HepG2 (cell line): Measurements from ENCODE around the gene CSMD2. TPM values are rescaled to one million over a fixed set of nuclear protein-coding genes. Genes with fewer than 3 reads are reported as not detected.

ENCODE experiments used
- ATAC-seq: fragments of 200-7000 bp; cut with Tn5 transposase; 3 replicates; pipeline ENCODE4 v1.9.1; 2020; ENCODE audit warnings: mild to moderate bottlenecking, moderate library complexity
- BruUV-seq: library from RNA; stranded (reverse); fragments of 400-500 nt; replicated peaks from 2 replicates; lab custom pipeline; 2021; lab: Mats Ljungman, UMichigan
- CTCF ChIA-PET: fragments of 300-600 bp; formaldehyde crosslinking; extraction: SDS; loops from one replicate; lab custom pipeline; 2021; ENCODE audit warnings: low total read pairs, inconsistent platforms, low intra/inter-chr PET ratio; lab: Yijun Ruan, JAX
- POLR2A ChIA-PET: fragments of 350-600 bp; sonication (Branson Sonifier 250); formaldehyde crosslinking; loops from one replicate; lab custom pipeline; 2020; ENCODE audit warnings: antibody characterized with exemption, inconsistent platforms; lab: Yijun Ruan, JAX
- DNase-seq: peaks from one replicate; pipeline ENCODE4 v3.0.0-alpha.2; 2015; ENCODE audit warnings: low spot score
- FAIRE-seq: peaks from 3 replicates; lab custom pipeline; 2011; peaks lifted over from hg19 to GRCh38; lab: Jason Lieb, UNC
- H2AFZ ChIP-seq: one replicate; pipeline ENCODE4 v1.6.1; 2011; ENCODE audit warnings: low read length, inconsistent platforms
- H3K27ac ChIP-seq: fragments of 300-600 bp; 3 replicates; pipeline ENCODE4 v1.8.0; 2011; ENCODE audit warnings: mixed run types, mild to moderate bottlenecking, mixed read lengths, low read length, inconsistent platforms; ENCODE audit not compliant: insufficient read depth; ENCODE audit errors: extremely low read length
- H3K27me3 ChIP-seq, 2 experiments: fragments of 200-600 bp in 1 of 2; 2 replicates in 1 of 2; 3 replicates in 1 of 2; pipeline versions ENCODE4 v1.6.0 to v1.8.0; 2011; ENCODE audit warnings: low read length in 2 of 2, mild to moderate bottlenecking in 2 of 2, moderate library complexity in 2 of 2, inconsistent platforms in 1 of 2; ENCODE audit not compliant: insufficient read depth in 2 of 2, control insufficient read depth in 1 of 2
- H3K36me3 ChIP-seq, 2 experiments: fragments of 200-600 bp in 1 of 2; replicated peaks in 1 of 2; 2 replicates in 1 of 2; 3 replicates in 1 of 2; pipeline versions ENCODE4 v1.5.1 to v1.8.0; 2011; ENCODE audit warnings: low read length in 2 of 2, inconsistent platforms in 1 of 2; ENCODE audit not compliant: insufficient read depth in 2 of 2, control insufficient read depth in 1 of 2
- H3K4me1 ChIP-seq: 2 replicates; pipeline ENCODE4 v1.5.1; 2012; ENCODE audit warnings: low read length, inconsistent platforms; ENCODE audit not compliant: insufficient read depth
- H3K4me2 ChIP-seq: 2 replicates; pipeline ENCODE4 v1.6.0; 2011; ENCODE audit warnings: low read depth, low read length, inconsistent platforms
- H3K4me3 ChIP-seq, 3 experiments: fragments of 200-600 bp in 1 of 3; sonication (generic), shearing (Covaris generic) in 1 of 3; replicated peaks in 1 of 3; 2 replicates each; pipeline ENCODE4 v1.5.1; 2011 to 2016; ENCODE audit warnings: low read length in 3 of 3, inconsistent platforms in 2 of 3, low read depth in 2 of 3, mild to moderate bottlenecking in 2 of 3, control low read depth in 1 of 3, mixed read lengths in 1 of 3; ENCODE audit not compliant: insufficient read depth in 1 of 3
- H3K79me2 ChIP-seq: one replicate; pipeline ENCODE4 v1.6.1; 2011; ENCODE audit warnings: low read length, inconsistent platforms; ENCODE audit not compliant: insufficient read depth
- H3K9ac ChIP-seq: 2 replicates; pipeline ENCODE4 v1.6.0; 2011; ENCODE audit warnings: mild to moderate bottlenecking, low read depth, low read length, inconsistent platforms; ENCODE audit not compliant: insufficient read depth
- H3K9me3 ChIP-seq: 2 replicates; pipeline ENCODE4 v1.5.1; 2012; ENCODE audit warnings: mild to moderate bottlenecking, low read length
- H4K20me1 ChIP-seq: 2 replicates; pipeline ENCODE4 v1.6.0; 2011; ENCODE audit warnings: inconsistent platforms, mild to moderate bottlenecking, low read length, moderate library complexity; ENCODE audit not compliant: insufficient read depth
- CBX1 ChIP-seq: IDR thresholded peaks from one replicate; pipeline ENCODE4 v1.6.1; 2016; ENCODE audit warnings: antibody characterized with exemption, low read depth
- EZH2 ChIP-seq: conservative IDR thresholded peaks from 2 replicates; pipeline ENCODE4 v1.6.1; 2012; ENCODE audit warnings: mild to moderate bottlenecking, low read depth, low read length, moderate library complexity
- HNRNPLL ChIP-seq: fragments of 200-400 bp; formaldehyde crosslinking; IDR thresholded peaks from 2 replicates; pipeline ENCODE4 v1.6.1; 2017; ENCODE audit warnings: mild to moderate bottlenecking, low read depth, low read length; ENCODE audit not compliant: poor library complexity, severe bottlenecking
- MEIS2 ChIP-seq: sonication (generic); formaldehyde crosslinking; IDR thresholded peaks from 2 replicates; pipeline ENCODE4 v1.9.0; 2021; ENCODE audit warnings: mild to moderate bottlenecking, missing genetic modification reagents
- PHF21A ChIP-seq: sonication (generic); formaldehyde crosslinking; IDR thresholded peaks from 2 replicates; pipeline ENCODE4 v1.5.0; 2020; ENCODE audit warnings: mild to moderate bottlenecking, missing genetic modification reagents
- ZFP36L2 ChIP-seq: sonication (generic); formaldehyde crosslinking; IDR thresholded peaks from 2 replicates; pipeline ENCODE4 v1.4.0; 2020; ENCODE audit warnings: missing genetic modification reagents
- ZNF354B ChIP-seq: sonication (generic); formaldehyde crosslinking; IDR thresholded peaks from 2 replicates; pipeline ENCODE4 v1.8.0; 2022; ENCODE audit warnings: mild to moderate bottlenecking, missing genetic modification reagents
- ZNF432 ChIP-seq: sonication (generic); formaldehyde crosslinking; IDR thresholded peaks from 2 replicates; pipeline ENCODE4 v1.5.0; 2020; ENCODE audit warnings: missing genetic modification reagents, mild to moderate bottlenecking, borderline replicate concordance
- ZNF564 ChIP-seq: sonication (generic); formaldehyde crosslinking; IDR thresholded peaks from 2 replicates; pipeline ENCODE4 v1.8.1; 2023; ENCODE audit warnings: mild to moderate bottlenecking, missing genetic modification reagents
- WGBS: methylation state at CpG from one replicate; pipeline ENCODE4 v1.1.6; 2017; ENCODE audit warnings: low lambda C conversion rate; 5-methylcytosine and 5-hydroxymethylcytosine counted together
- in situ Hi-C: cut with HindIII; loops from 2 replicates; pipeline ENCODE4 v1.10.0; 2017; ENCODE audit warnings: low pct_unique_long_range_greater_than_20kb; ENCODE audit not compliant: extremely low pct_ligation_motif_present
- intact Hi-C: fragments of 100-400 bp; cut with micrococcal nuclease; formaldehyde crosslinking; loops from one replicate; pipeline ENCODE4 v1.10.0; 2022; ENCODE audit not compliant: unreplicated experiment
- polyA plus RNA-seq, 8 experiments: library from polyadenylated mRNA; depleted of rRNA in 3 of 8; stranded (reverse) in 7 of 8; unstranded in 1 of 8; fragments of >200 nt; fragmentation: Illumina TruSeq in 4 of 8; extraction: Trizol in 4 of 8; gene quantifications; 2 replicates each; pipeline versions ENCODE4 v1.2.1 to v1.2.3, GENCODE V29; 2011 to 2016; ENCODE audit warnings: low read depth in 4 of 8, missing spikeins in 1 of 8, mixed read lengths in 1 of 8; ENCODE audit not compliant: insufficient read depth in 1 of 8
- total RNA-seq, 5 experiments: library from RNA; depleted of rRNA; stranded (reverse); fragments of >200 nt; fragmentation: Illumina TruSeq; extraction: Trizol; gene quantifications; 2 replicates each; pipeline ENCODE4 v1.2.3, GENCODE V29; 2016; ENCODE audit warnings: low read depth in 1 of 5
- TF ChIP-seq, protein P1 (sequence below), 2 experiments: sonication (generic) in 1 of 2; formaldehyde crosslinking in 1 of 2; IDR thresholded peaks; 2 replicates each; pipeline versions ENCODE4 v1.4.0 to v1.6.1; 2018 to 2020; ENCODE audit warnings: missing genetic modification reagents in 2 of 2, borderline replicate concordance in 1 of 2, low read depth in 1 of 2, mild to moderate bottlenecking in 1 of 2, missing biosample characterization in 1 of 2
- TF ChIP-seq, protein P2 (sequence below): sonication (generic); formaldehyde crosslinking; IDR thresholded peaks from 2 replicates; pipeline ENCODE4 v1.5.0; 2020; ENCODE audit warnings: mild to moderate bottlenecking, missing genetic modification reagents, moderate library complexity
- TF ChIP-seq, protein P3 (sequence below): IDR thresholded peaks from 2 replicates; pipeline ENCODE4 v1.6.1; 2018; ENCODE audit warnings: missing genetic modification reagents
- TF ChIP-seq, protein P4 (sequence below): sonication (generic); formaldehyde crosslinking; IDR thresholded peaks from 2 replicates; pipeline ENCODE4 v1.8.1; 2023; ENCODE audit warnings: mild to moderate bottlenecking, moderate library complexity, missing genetic modification reagents
- TF ChIP-seq, protein P5 (sequence below): sonication (generic); formaldehyde crosslinking; IDR thresholded peaks from 2 replicates; pipeline ENCODE4 v1.4.0; 2020; ENCODE audit warnings: missing genetic modification reagents, borderline replicate concordance

The CSMD2 gene
- total and polyA plus RNA-seq, 2 of the 13 experiments (the other 11 are each of a cell fraction or from before 2014, with no cell fraction given), result not detected

DNA sequence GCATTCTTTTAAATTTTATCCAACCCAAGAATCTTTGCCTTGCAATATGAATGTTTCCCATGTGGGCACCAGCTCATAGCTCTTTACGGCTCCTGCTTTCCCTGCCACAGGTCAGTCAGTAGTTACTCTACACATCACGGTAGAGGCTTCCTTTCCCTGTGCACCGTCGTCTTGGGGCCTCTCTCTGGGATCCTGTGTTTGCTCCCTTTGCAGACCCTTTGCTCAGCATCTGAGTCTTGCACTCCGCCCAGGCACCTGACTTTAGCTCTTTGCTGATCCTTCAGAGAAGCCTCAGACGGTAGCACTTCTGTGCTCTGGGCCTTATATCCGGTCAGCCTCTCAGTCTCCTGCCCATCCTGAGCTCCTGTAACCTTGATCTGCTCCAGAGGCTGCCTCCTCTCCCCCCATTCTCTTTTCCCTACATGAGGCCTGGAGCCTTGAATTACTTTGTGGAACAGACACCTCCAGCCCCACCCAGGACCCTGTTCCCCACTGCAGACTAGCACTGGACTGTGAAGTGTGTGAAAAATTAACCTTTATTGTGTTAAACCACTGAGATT, 484.7 kb downstream of the CSMD2 start (continued):
- TF ChIP-seq, protein P1, sequence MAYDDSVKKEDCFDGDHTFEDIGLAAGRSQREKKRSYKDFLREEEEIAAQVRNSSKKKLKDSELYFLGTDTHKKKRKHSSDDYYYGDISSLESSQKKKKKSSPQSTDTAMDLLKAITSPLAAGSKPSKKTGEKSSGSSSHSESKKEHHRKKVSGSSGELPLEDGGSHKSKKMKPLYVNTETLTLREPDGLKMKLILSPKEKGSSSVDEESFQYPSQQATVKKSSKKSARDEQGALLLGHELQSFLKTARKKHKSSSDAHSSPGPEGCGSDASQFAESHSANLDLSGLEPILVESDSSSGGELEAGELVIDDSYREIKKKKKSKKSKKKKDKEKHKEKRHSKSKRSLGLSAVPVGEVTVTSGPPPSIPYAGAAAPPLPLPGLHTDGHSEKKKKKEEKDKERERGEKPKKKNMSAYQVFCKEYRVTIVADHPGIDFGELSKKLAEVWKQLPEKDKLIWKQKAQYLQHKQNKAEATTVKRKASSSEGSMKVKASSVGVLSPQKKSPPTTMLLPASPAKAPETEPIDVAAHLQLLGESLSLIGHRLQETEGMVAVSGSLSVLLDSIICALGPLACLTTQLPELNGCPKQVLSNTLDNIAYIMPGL (CRISPR knock-in tag; IDR thresholded peaks at IDR 0.05; ENCODE audit: borderline replicate concordance in 1 of 2, low read depth in 1 of 2), result no peak
- TF ChIP-seq HNRNPLL (no peak), ZNF432 (CRISPR knock-in tag) (no peak), MEIS2 (CRISPR knock-in tag) (no peak)
- TF ChIP-seq, all 625 proteins: peak for 0

DNA sequence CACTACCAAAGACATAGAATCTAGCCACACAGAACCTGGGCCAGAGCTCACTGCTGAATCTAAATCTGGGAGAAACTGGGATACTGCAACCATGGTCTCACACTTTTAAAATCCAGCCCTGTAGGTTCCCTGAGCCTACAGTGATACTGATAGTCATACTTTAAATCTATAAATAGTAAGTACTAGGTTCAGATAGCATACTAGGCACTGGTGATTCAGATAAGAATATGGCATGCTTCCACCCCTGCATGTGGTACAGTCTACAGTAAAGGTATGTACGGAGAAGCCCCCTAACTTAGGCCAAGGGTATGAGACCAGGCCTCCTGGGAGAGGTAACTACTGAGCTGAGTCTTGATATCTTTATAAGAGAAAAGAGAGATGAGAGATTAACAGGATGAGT, 494.5 kb downstream of the CSMD2 start:
- ChIA-PET CTCF (no interaction called here), POLR2A (no interaction called here)
- no peak overlapping the region for H3K4me3 ChIP-seq
- no peak for ATAC-seq
- H3K4me2 ChIP-seq, result no peak overlapping the region
- H3K9me3 ChIP-seq, result no peaks in the 10 kb centered on the region
- H3K27ac ChIP-seq, result no peak overlapping the region
- no peak overlapping the region for H2AFZ ChIP-seq
- H3K36me3 ChIP-seq, result no peaks in the 10 kb centered on the region
- peaks cover 10% of the 10 kb centered on the region for H3K4me1 ChIP-seq
- no peaks in the 10 kb centered on the region for H3K79me2 ChIP-seq
- whole genome bisulfite sequencing, result 0% methylated on average over 1 of the region's 1 CpG
- in situ Hi-C loops (no loop called here), intact Hi-C loops (no loop called here)
- H4K20me1 ChIP-seq, result no peaks in the 10 kb centered on the region
- H3K27me3 ChIP-seq, result peaks cover 0 to 8% of the 10 kb centered on the region in 2 experiments; a peak in 1 of 5 replicates
- BruUV-seq, result no TSS peak
- H3K9ac ChIP-seq, result no peak overlapping the region
- DNase-seq, result no peak
- no peak for FAIRE-seq
- TF ChIP-seq ZNF564 (CRISPR knock-in tag), result no peak
- TF ChIP-seq, protein P2, sequence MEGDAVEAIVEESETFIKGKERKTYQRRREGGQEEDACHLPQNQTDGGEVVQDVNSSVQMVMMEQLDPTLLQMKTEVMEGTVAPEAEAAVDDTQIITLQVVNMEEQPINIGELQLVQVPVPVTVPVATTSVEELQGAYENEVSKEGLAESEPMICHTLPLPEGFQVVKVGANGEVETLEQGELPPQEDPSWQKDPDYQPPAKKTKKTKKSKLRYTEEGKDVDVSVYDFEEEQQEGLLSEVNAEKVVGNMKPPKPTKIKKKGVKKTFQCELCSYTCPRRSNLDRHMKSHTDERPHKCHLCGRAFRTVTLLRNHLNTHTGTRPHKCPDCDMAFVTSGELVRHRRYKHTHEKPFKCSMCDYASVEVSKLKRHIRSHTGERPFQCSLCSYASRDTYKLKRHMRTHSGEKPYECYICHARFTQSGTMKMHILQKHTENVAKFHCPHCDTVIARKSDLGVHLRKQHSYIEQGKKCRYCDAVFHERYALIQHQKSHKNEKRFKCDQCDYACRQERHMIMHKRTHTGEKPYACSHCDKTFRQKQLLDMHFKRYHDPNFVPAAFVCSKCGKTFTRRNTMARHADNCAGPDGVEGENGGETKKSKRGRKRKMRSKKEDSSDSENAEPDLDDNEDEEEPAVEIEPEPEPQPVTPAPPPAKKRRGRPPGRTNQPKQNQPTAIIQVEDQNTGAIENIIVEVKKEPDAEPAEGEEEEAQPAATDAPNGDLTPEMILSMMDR (CRISPR knock-in tag), result no peak
- TF ChIP-seq ZFP36L2 (CRISPR knock-in tag), result no peak
- TF ChIP-seq ZNF354B (CRISPR knock-in tag), result no peak
- TF ChIP-seq CBX1, result no peak
- TF ChIP-seq, protein P3, sequence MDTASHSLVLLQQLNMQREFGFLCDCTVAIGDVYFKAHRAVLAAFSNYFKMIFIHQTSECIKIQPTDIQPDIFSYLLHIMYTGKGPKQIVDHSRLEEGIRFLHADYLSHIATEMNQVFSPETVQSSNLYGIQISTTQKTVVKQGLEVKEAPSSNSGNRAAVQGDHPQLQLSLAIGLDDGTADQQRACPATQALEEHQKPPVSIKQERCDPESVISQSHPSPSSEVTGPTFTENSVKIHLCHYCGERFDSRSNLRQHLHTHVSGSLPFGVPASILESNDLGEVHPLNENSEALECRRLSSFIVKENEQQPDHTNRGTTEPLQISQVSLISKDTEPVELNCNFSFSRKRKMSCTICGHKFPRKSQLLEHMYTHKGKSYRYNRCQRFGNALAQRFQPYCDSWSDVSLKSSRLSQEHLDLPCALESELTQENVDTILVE (CRISPR knock-in tag), result no peak
- TF ChIP-seq, protein P4, sequence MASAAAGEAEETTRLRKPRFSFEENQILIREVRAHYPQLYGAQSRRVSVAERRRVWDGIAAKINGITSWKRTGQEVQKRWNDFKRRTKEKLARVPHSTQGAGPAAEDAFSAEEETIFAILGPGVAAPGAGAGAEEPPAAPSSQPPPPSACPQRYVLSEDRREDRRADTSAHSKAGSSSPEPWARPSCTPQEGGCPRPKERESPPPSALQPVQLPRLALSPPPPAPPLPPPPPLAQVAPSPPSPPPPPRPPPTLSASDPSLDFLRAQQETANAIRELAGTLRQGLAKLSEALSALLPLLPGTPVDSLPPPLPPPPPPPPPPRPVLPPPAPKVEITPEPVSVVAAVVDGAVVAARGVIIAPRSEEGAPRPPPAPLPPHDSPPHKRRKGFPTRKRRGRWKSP (CRISPR knock-in tag), result no peak
- TF ChIP-seq EZH2, result no peak
- TF ChIP-seq, protein P5, sequence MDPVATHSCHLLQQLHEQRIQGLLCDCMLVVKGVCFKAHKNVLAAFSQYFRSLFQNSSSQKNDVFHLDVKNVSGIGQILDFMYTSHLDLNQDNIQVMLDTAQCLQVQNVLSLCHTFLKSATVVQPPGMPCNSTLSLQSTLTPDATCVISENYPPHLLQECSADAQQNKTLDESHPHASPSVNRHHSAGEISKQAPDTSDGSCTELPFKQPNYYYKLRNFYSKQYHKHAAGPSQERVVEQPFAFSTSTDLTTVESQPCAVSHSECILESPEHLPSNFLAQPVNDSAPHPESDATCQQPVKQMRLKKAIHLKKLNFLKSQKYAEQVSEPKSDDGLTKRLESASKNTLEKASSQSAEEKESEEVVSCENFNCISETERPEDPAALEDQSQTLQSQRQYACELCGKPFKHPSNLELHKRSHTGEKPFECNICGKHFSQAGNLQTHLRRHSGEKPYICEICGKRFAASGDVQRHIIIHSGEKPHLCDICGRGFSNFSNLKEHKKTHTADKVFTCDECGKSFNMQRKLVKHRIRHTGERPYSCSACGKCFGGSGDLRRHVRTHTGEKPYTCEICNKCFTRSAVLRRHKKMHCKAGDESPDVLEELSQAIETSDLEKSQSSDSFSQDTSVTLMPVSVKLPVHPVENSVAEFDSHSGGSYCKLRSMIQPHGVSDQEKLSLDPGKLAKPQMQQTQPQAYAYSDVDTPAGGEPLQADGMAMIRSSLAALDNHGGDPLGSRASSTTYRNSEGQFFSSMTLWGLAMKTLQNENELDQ (CRISPR knock-in tag), result no peak
- TF ChIP-seq PHF21A (CRISPR knock-in tag), result no peak
